Epithelial cell of esophagus (primary cell): ENCODE measurements around the gene ABCC9.
A peak's percentile ranks its signal among the peaks of the same experiment; 100 is the strongest.

Source experiments
- DNase-seq: peaks from one replicate; pipeline ENCODE4 v3.0.0; 2010; ENCODE audit warnings: low read depth
- H3K4me3 ChIP-seq: 2 replicates; pipeline ENCODE4 v1.5.1; 2011; ENCODE audit warnings: mild to moderate bottlenecking, low read length, control low read depth
- TF ChIP-seq, protein P1 (sequence below): IDR thresholded peaks from 2 replicates; pipeline ENCODE4 v1.5.1; 2011; ENCODE audit warnings: low read depth, mild to moderate bottlenecking, low read length, control low read depth, inconsistent platforms; ENCODE audit not compliant: insufficient read depth; ENCODE audit errors: missing control alignments

ABCC9 gene

DNA sequence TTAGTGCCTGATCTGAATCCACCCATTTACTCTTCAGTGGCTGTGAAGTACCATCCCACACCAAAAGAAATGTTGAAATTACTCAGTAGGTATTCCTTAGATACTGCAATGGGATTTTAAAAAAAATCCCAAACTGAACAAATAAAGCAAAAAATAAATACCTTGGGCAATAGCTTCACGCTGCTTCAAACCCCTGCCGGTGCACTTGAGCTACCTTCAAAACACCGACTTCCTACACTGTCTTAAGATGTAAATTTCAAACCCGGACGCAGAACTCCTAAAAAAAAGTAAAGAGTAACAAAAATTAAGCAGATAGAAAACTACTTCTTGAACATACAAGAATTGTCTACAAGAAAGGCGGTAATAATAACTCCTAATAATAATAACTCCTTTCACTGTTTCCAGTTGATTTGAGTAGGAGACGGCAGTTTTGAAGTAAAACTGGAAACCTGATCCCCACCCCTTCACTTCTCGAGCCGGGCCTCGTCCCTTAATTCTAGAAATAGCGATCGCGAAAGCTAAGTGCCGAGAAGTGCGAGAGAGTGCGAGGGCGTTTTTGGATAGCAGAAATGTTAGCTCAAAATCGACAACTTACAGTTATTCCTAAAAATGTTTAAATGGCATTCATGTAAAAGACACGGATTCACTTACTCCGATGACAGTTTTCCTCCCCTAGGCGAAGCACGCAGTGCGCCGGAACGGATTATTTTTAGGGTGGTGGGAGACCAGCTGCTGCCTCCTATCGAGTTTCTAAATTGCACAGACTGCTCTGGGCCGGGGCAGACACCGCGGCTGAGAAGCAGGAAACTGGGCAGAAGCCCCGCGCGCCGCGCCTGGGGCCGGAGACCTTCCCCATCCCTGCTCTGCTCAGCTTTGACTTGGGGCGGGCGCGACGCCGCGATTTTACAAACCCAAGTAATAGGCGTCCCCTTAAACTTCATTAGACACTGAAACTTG, at the start of gene ABCC9:
Gene ABCC9, minus strand, starts transcription at position 878 of the 957 bp plus-strand sequence. CDS start 4,752 bp downstream, outside the sequence.
- DNase-seq, result peak; percentile 4

DNA sequence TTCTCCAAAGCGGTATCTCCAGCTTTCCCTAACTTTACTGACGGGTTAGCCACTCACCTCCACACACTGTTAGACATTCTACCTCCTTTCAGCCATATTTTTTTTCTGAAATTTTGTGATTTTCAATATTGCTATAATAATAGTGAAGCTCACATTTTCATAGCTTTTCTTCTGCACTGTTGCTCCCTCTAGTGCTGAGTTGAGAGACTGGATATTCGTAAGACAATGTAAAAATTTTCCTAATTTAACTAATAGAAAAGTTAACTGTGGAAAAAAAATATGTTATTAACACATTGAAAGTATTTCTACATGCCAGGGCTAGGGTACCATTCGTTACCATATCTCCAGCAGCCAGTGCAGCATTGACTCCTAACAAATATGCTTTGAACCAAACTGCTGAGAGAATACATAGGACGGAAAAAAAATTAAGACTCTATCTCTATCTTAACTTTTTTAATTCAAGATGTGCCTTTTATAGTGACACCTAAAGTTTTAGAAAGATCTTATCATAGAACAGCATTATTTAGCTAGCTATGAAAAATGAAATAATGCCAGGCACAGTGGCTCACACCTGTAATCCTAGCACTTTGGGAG, 48.7 kb upstream of the ABCC9 start:
- TF ChIP-seq, protein P1, sequence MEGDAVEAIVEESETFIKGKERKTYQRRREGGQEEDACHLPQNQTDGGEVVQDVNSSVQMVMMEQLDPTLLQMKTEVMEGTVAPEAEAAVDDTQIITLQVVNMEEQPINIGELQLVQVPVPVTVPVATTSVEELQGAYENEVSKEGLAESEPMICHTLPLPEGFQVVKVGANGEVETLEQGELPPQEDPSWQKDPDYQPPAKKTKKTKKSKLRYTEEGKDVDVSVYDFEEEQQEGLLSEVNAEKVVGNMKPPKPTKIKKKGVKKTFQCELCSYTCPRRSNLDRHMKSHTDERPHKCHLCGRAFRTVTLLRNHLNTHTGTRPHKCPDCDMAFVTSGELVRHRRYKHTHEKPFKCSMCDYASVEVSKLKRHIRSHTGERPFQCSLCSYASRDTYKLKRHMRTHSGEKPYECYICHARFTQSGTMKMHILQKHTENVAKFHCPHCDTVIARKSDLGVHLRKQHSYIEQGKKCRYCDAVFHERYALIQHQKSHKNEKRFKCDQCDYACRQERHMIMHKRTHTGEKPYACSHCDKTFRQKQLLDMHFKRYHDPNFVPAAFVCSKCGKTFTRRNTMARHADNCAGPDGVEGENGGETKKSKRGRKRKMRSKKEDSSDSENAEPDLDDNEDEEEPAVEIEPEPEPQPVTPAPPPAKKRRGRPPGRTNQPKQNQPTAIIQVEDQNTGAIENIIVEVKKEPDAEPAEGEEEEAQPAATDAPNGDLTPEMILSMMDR, result peak; percentile 62
- peak; percentile 35 for DNase-seq
- no peak overlapping the region for H3K4me3 ChIP-seq

More for the DNA sequence above, at the start of gene ABCC9:
- TF ChIP-seq, protein P1, result no peak
- H3K4me3 ChIP-seq, result peak within 1 kb of the TSS; percentile 41

- DNase-seq, result no peak
- H3K4me3 ChIP-seq, result no peak overlapping the region
- TF ChIP-seq, protein P1, result no peak
Measured at GRCh38 chr12:21988619-21989018, 47.4 kb upstream of the ABCC9 start.

DNA sequence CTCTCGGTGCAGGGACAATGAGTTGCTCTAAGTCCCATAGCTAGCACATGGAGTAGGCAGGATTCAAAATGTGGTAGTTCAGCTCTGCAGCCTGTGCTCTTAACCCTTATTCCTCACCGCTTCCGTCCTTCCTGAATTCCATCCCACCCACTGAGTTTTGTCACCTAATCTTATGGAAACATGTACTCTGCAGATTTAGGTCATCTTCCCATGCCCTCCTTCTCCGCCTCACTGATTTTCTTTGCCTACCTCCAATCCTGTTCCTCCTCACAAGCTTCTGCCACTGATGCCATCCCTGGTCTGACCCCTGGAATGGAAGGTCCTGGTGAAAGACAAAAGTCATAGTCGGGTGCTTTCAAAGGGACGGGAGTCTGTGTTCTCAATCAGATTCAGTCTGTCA, 46.5 kb upstream of the ABCC9 start:
- DNase-seq, result no peak
- no peak overlapping the region for H3K4me3 ChIP-seq
- TF ChIP-seq, protein P1, result no peak

- DNase-seq, result peak; percentile 72
- no peak overlapping the region for H3K4me3 ChIP-seq
- TF ChIP-seq, protein P1, result no peak
Measured at GRCh38 chr12:21985155-21985554, 43.9 kb upstream of the ABCC9 start.

- DNase-seq, result no peak
- no peak overlapping the region for H3K4me3 ChIP-seq
- TF ChIP-seq, protein P1, result no peak
Measured at GRCh38 chr12:21984375-21984774, 43.1 kb upstream of the ABCC9 start.
